ENCODE data around the gene TMEM205. TPM values are rescaled to one million over a fixed set of nuclear protein-coding genes. Genes with fewer than 3 reads are reported as not detected.

The TMEM205 gene
- total and polyA plus RNA-seq, 2 experiments from 2014 or later, result 84.6 to 152 TPM

GRCh38 chr19:11295180-11295579, 50.9 kb downstream of the TMEM205 start:
- H3K9me2 ChIP-seq (ENCODE audit: insufficient read depth), result no peaks in the 10 kb centered on the region
- peaks cover 9% of the 10 kb centered on the region for H3F3A ChIP-seq (ENCODE audit: insufficient read depth)
- H3K27ac ChIP-seq, result no peak overlapping the region
- H3K36me3 ChIP-seq (ENCODE audit: low read depth), result no peaks in the 10 kb centered on the region
- WGBS, 2 experiments (ENCODE audit: low coverage in 1 of 2, low lambda C conversion rate in 2 of 2, missing lambda C conversion rate in 2 of 2), result 40 to 45% methylated on average over 4 of the region's 4 CpGs
- TF ChIP-seq EZH2phosphoT487 (IDR thresholded peaks at IDR 0.05; ENCODE audit: insufficient read depth, low read depth) (no peak), EZH2 (IDR thresholded peaks at IDR 0.05; ENCODE audit: insufficient read depth, poor library complexity, severe bottlenecking) (no peak)
- no peaks in the 10 kb centered on the region for H3K27me3 ChIP-seq (replicated peaks; ENCODE audit: insufficient read depth)
- no peak overlapping the region for H3K9ac ChIP-seq
- H3K4me3 ChIP-seq, result no peak overlapping the region
- in situ Hi-C loops (cut with MboI), result loop anchor here (25.0 kb wide), 1 partner anchor 167 kb away; no protein-coding TSS in a partner anchor
- no peak overlapping the region for H3K4me2 ChIP-seq (ENCODE audit: unreplicated experiment)
- no peak overlapping the region for H2AFZ ChIP-seq
- H3K79me2 ChIP-seq (ENCODE audit: insufficient read depth), result no peaks in the 10 kb centered on the region
- H3K9me3 ChIP-seq (ENCODE audit: low read depth), result no peaks in the 10 kb centered on the region
- H4K20me1 ChIP-seq (ENCODE audit: insufficient read depth), result no peaks in the 10 kb centered on the region
- peaks cover 6% of the 10 kb centered on the region for H3K4me1 ChIP-seq (ENCODE audit: insufficient read depth)
- no peak for DNase-seq

GRCh38 chr19:11293433-11294389, 52.4 kb downstream of the TMEM205 start:
- peak overlapping the region; percentile 61 for H2AFZ ChIP-seq
- peak overlapping the region; percentile 54 for H3K27ac ChIP-seq
- H3K9me2 ChIP-seq (ENCODE audit: insufficient read depth), result no peaks in the 10 kb centered on the region
- H4K20me1 ChIP-seq (ENCODE audit: insufficient read depth), result no peaks in the 10 kb centered on the region
- H3F3A ChIP-seq (ENCODE audit: insufficient read depth), result peaks cover 9% of the 10 kb centered on the region
- 4 to 5% methylated on average over 34 to 41 of the region's 41 CpGs for WGBS, 2 experiments (ENCODE audit: low coverage in 1 of 2, low lambda C conversion rate in 2 of 2, missing lambda C conversion rate in 2 of 2)
- H3K36me3 ChIP-seq (ENCODE audit: low read depth), result no peaks in the 10 kb centered on the region
- H3K4me1 ChIP-seq (ENCODE audit: insufficient read depth), result peaks cover 6% of the 10 kb centered on the region
- H3K27me3 ChIP-seq (replicated peaks; ENCODE audit: insufficient read depth), result no peaks in the 10 kb centered on the region
- no peaks in the 10 kb centered on the region for H3K79me2 ChIP-seq (ENCODE audit: insufficient read depth)
- in situ Hi-C loops (cut with MboI), result loop anchor here (25.0 kb wide), 1 partner anchor 169 kb away; no protein-coding TSS in a partner anchor
- H3K9me3 ChIP-seq (ENCODE audit: low read depth), result no peaks in the 10 kb centered on the region
- peak overlapping the region; percentile 57 for H3K4me3 ChIP-seq
- peak overlapping the region; percentile 27 for H3K4me2 ChIP-seq (ENCODE audit: unreplicated experiment)
- peak overlapping the region; percentile 51 for H3K9ac ChIP-seq
- DNase-seq, result peak; percentile 94
- TF ChIP-seq EZH2 (IDR thresholded peaks at IDR 0.05; ENCODE audit: insufficient read depth, poor library complexity, severe bottlenecking) (no peak), EZH2phosphoT487 (IDR thresholded peaks at IDR 0.05; ENCODE audit: insufficient read depth, low read depth) (no peak)

Other genes with a start within 250 kb of the TMEM205 start
- gene SPC24, start 190.5 kb downstream of the TMEM205 start, total RNA-seq (2014; rRNA removed; shearing (Covaris generic)), result 9.5 and 19.8 TPM in 2 replicates
- gene SPC24, start 190.5 kb downstream of the TMEM205 start, polyA plus RNA-seq (2016; fragmentation: Nextera tagmentation; extraction: Ambion mirVana), result 14.8 and 16.2 TPM in 2 replicates
- gene KANK2, start 148.7 kb downstream of the TMEM205 start, total RNA-seq (2014; rRNA removed; shearing (Covaris generic)), result 215 and 278 TPM in 2 replicates
- 76.3 and 77.1 TPM in 2 replicates for gene KANK2, start 148.7 kb downstream of the TMEM205 start, polyA plus RNA-seq (2016; fragmentation: Nextera tagmentation; extraction: Ambion mirVana)
- gene ANGPTL8, start 106.6 kb downstream of the TMEM205 start, total RNA-seq (2014; rRNA removed; shearing (Covaris generic)), result 1.7 TPM in 1 of 2 replicates, not detected in the other
- gene ANGPTL8, start 106.6 kb downstream of the TMEM205 start, polyA plus RNA-seq (2016; fragmentation: Nextera tagmentation; extraction: Ambion mirVana), result not detected in 2 replicates
- gene DOCK6, start 83.7 kb downstream of the TMEM205 start, total RNA-seq (2014; rRNA removed; shearing (Covaris generic)), result 10.7 and 13.9 TPM in 2 replicates
- 11.8 and 17.7 TPM in 2 replicates for gene DOCK6, start 83.7 kb downstream of the TMEM205 start, polyA plus RNA-seq (2016; fragmentation: Nextera tagmentation; extraction: Ambion mirVana)
- not detected in 2 replicates for gene TSPAN16, start 50.1 kb downstream of the TMEM205 start, total RNA-seq (2014; rRNA removed; shearing (Covaris generic))
- not detected in 2 replicates for gene TSPAN16, start 50.1 kb downstream of the TMEM205 start, polyA plus RNA-seq (2016; fragmentation: Nextera tagmentation; extraction: Ambion mirVana)
- gene RAB3D, start 6.6 kb downstream of the TMEM205 start, total RNA-seq (2014; rRNA removed; shearing (Covaris generic)), result 5.1 and 9.0 TPM in 2 replicates
- gene RAB3D, start 6.6 kb downstream of the TMEM205 start, polyA plus RNA-seq (2016; fragmentation: Nextera tagmentation; extraction: Ambion mirVana), result 3.7 and 4.3 TPM in 2 replicates
- 8.5 and 11.6 TPM in 2 replicates for gene CCDC159, start 251 bp upstream of the TMEM205 start, total RNA-seq (2014; rRNA removed; shearing (Covaris generic))
- gene CCDC159, start 251 bp upstream of the TMEM205 start, polyA plus RNA-seq (2016; fragmentation: Nextera tagmentation; extraction: Ambion mirVana), result 11.4 and 16.5 TPM in 2 replicates
- 39.7 and 67.8 TPM in 2 replicates for gene PLPPR2, start 9.2 kb upstream of the TMEM205 start, total RNA-seq (2014; rRNA removed; shearing (Covaris generic))
- 52.0 TPM in 2 replicates for gene PLPPR2, start 9.2 kb upstream of the TMEM205 start, polyA plus RNA-seq (2016; fragmentation: Nextera tagmentation; extraction: Ambion mirVana)
- gene SWSAP1, start 28.4 kb upstream of the TMEM205 start, total RNA-seq (2014; rRNA removed; shearing (Covaris generic)), result 0.32 TPM in 1 of 2 replicates, not detected in the other
- 1.3 and 1.4 TPM in 2 replicates for gene SWSAP1, start 28.4 kb upstream of the TMEM205 start, polyA plus RNA-seq (2016; fragmentation: Nextera tagmentation; extraction: Ambion mirVana)
- gene EPOR, start 38.0 kb upstream of the TMEM205 start, total RNA-seq (2014; rRNA removed; shearing (Covaris generic)), result 4.4 and 7.0 TPM in 2 replicates
- 4.3 and 4.7 TPM in 2 replicates for gene EPOR, start 38.0 kb upstream of the TMEM205 start, polyA plus RNA-seq (2016; fragmentation: Nextera tagmentation; extraction: Ambion mirVana)
- 0.54 and 5.9 TPM in 2 replicates for gene RGL3, start 73.0 kb upstream of the TMEM205 start, total RNA-seq (2014; rRNA removed; shearing (Covaris generic))
- 0.43 and 1.4 TPM in 2 replicates for gene RGL3, start 73.0 kb upstream of the TMEM205 start, polyA plus RNA-seq (2016; fragmentation: Nextera tagmentation; extraction: Ambion mirVana)
- 0.54 TPM in 1 of 2 replicates, not detected in the other for gene ODAD3, start 88.9 kb upstream of the TMEM205 start, total RNA-seq (2014; rRNA removed; shearing (Covaris generic))
- 0.44 and 0.95 TPM in 2 replicates for gene ODAD3, start 88.9 kb upstream of the TMEM205 start, polyA plus RNA-seq (2016; fragmentation: Nextera tagmentation; extraction: Ambion mirVana)
- 118 and 142 TPM in 2 replicates for gene PRKCSH, start 89.4 kb upstream of the TMEM205 start, total RNA-seq (2014; rRNA removed; shearing (Covaris generic))
- 94.1 and 104 TPM in 2 replicates for gene PRKCSH, start 89.4 kb upstream of the TMEM205 start, polyA plus RNA-seq (2016; fragmentation: Nextera tagmentation; extraction: Ambion mirVana)
- gene ELAVL3, start 134.8 kb upstream of the TMEM205 start, total RNA-seq (2014; rRNA removed; shearing (Covaris generic)), result not detected in 2 replicates
- gene ELAVL3, start 134.8 kb upstream of the TMEM205 start, polyA plus RNA-seq (2016; fragmentation: Nextera tagmentation; extraction: Ambion mirVana), result not detected in 2 replicates
- gene ZNF653, start 159.6 kb upstream of the TMEM205 start, total RNA-seq (2014; rRNA removed; shearing (Covaris generic)), result 3.9 and 4.6 TPM in 2 replicates
- gene ZNF653, start 159.6 kb upstream of the TMEM205 start, polyA plus RNA-seq (2016; fragmentation: Nextera tagmentation; extraction: Ambion mirVana), result 1.4 and 2.2 TPM in 2 replicates
- gene ECSIT, start 182.9 kb upstream of the TMEM205 start, total RNA-seq (2014; rRNA removed; shearing (Covaris generic)), result 28.0 and 35.2 TPM in 2 replicates
- gene ECSIT, start 182.9 kb upstream of the TMEM205 start, polyA plus RNA-seq (2016; fragmentation: Nextera tagmentation; extraction: Ambion mirVana), result 17.1 and 20.5 TPM in 2 replicates
- 44.5 and 47.4 TPM in 2 replicates for gene CNN1, start 192.6 kb upstream of the TMEM205 start, total RNA-seq (2014; rRNA removed; shearing (Covaris generic))
- gene CNN1, start 192.6 kb upstream of the TMEM205 start, polyA plus RNA-seq (2016; fragmentation: Nextera tagmentation; extraction: Ambion mirVana), result 27.1 and 30.0 TPM in 2 replicates
- 32.4 and 50.6 TPM in 2 replicates for gene ELOF1, start 213.0 kb upstream of the TMEM205 start, total RNA-seq (2014; rRNA removed; shearing (Covaris generic))
- 71.8 and 72.6 TPM in 2 replicates for gene ELOF1, start 213.0 kb upstream of the TMEM205 start, polyA plus RNA-seq (2016; fragmentation: Nextera tagmentation; extraction: Ambion mirVana)
- gene ACP5, start 231.4 kb upstream of the TMEM205 start, total RNA-seq (2014; rRNA removed; shearing (Covaris generic)), result 0.11 TPM in 1 of 2 replicates, not detected in the other
- gene ACP5, start 231.4 kb upstream of the TMEM205 start, polyA plus RNA-seq (2016; fragmentation: Nextera tagmentation; extraction: Ambion mirVana), result 0.26 TPM in 1 of 2 replicates, not detected in the other